C4-2B (cell line): ENCODE measurements around the gene TDRD9.

Experiments
- CTCF ChIP-seq: fragments of 450-650 bp; conservative IDR thresholded peaks from 2 replicates; pipeline ENCODE4 v1.5.1; 2017; ENCODE audit warnings: mild to moderate bottlenecking
- ZFX ChIP-seq: fragments of 450-650 bp; IDR thresholded peaks from 2 replicates; pipeline ENCODE4 v1.6.1; 2017

- TF ChIP-seq CTCF (no peak), ZFX (no peak)
Measured at GRCh38 chr14:104099096-104100041, 171.1 kb downstream of the TDRD9 start.
